Esophagus squamous epithelium (tissue), 5 donors: Measurements from ENCODE around the gene ATP6V1D. TPM values are rescaled to one million over a fixed set of nuclear protein-coding genes. Genes with fewer than 3 reads are reported as not detected.
"Not testable (repeated sequence)": the region's sequence is repeated elsewhere in the genome, so short reads cannot be mapped to it uniquely, and the experiment has no call there.

ENCODE experiments used
- DNase-seq: peaks from one replicate; lab custom pipeline; 2025; lab: John Stamatoyannopoulos, UW
- H3K27ac ChIP-seq, 4 donors: fragments of 200-600 bp; sonication (generic); one replicate each; pipeline ENCODE4 v1.5.1; 2016 to 2019; ENCODE audit warnings: mild to moderate bottlenecking in 1 of 4
- H3K27me3 ChIP-seq, 4 donors: fragments of 200-600 bp; sonication (generic); 1 replicate in 3 of 4; 2 replicates in 1 of 4; pipeline versions ENCODE4 v1.5.1 to v1.6.0; 2017 to 2021; ENCODE audit warnings: antibody characterized with exemption in 1 of 4
- H3K36me3 ChIP-seq, 3 donors: fragments of 200-600 bp; sonication (generic); one replicate each; pipeline ENCODE4 v1.5.1; 2016 to 2019
- H3K4me1 ChIP-seq, 3 donors: fragments of 200-600 bp; sonication (generic); one replicate each; pipeline ENCODE4 v1.5.1; 2017 to 2019
- H3K4me3 ChIP-seq, 4 donors: fragments of 200-600 bp; sonication (generic); 1 replicate in 3 of 4; 2 replicates in 1 of 4; pipeline ENCODE4 v1.5.1; 2016 to 2019; ENCODE audit warnings: mild to moderate bottlenecking in 2 of 4, moderate library complexity in 1 of 4
- H3K9me3 ChIP-seq, 3 donors: fragments of 200-600 bp; sonication (generic); one replicate each; pipeline ENCODE4 v1.5.1; 2016 to 2019
- CTCF ChIP-seq, 6 experiments: fragments of 450-650 bp in 4 of 6; fragments of 200-600 bp in 2 of 6; sonication (generic) in 2 of 6; IDR thresholded peaks; one replicate each; pipeline ENCODE4 v1.5.1; 2016 to 2019; ENCODE audit warnings: antibody characterized with exemption in 6 of 6, mild to moderate bottlenecking in 4 of 6, moderate library complexity in 4 of 6
- POLR2A ChIP-seq, 4 donors: fragments of 450-650 bp; IDR thresholded peaks; one replicate each; pipeline ENCODE4 v1.6.1; 2017; ENCODE audit warnings: antibody characterized with exemption in 4 of 4, mild to moderate bottlenecking in 4 of 4, moderate library complexity in 3 of 4
- WGBS, 2 donors: methylation state at CpG; one replicate each; pipeline ENCODE4 v1.1.5; 2018; 5-methylcytosine and 5-hydroxymethylcytosine counted together
- intact Hi-C: fragments of 100-400 bp; cut with DNase I; formaldehyde crosslinking; loops from one replicate; pipeline ENCODE4 v1.15.0; 2022
- total RNA-seq, 4 donors: library from RNA; depleted of rRNA; stranded (reverse); fragments of >200 nt; gene quantifications; one replicate each; pipeline ENCODE4 v1.1.0, GENCODE V29; 2016
- donor health status: DM: yes; HTN: yes; CAD: no.

The ATP6V1D gene
- total RNA-seq, 4 donors from 2014 or later, result 110 to 142 (median 129) TPM

- DNase-seq, result no peak
- H3K27me3 ChIP-seq, result no peaks in the 10 kb centered on the region
- H3K4me1 ChIP-seq, result peaks cover 0 to 38% (median 4%) of the 10 kb centered on the region in 3 donors
- H3K27ac ChIP-seq, result peak overlapping the region; percentile 50 to 85 (median 69)
- H3K4me3 ChIP-seq, result no peak overlapping the region
- H3K36me3 ChIP-seq, result peaks cover 7 to 95% (median 19%) of the 10 kb centered on the region in 3 donors
- 44 to 78% methylated on average over 4 of the region's 4 CpGs for WGBS, 2 donors
- no peaks in the 10 kb centered on the region for H3K9me3 ChIP-seq
- intact Hi-C loops, result no loop called here
- no peak for TF ChIP-seq CTCF (IDR thresholded peaks at IDR 0.05)
- no peak for TF ChIP-seq POLR2A (IDR thresholded peaks at IDR 0.05)
Measured at GRCh38 chr14:67343601-67344230, 15.9 kb downstream of the ATP6V1D start.

GRCh38 chr14:67341231-67341630 is 18.4 kb downstream of the ATP6V1D start:
- H3K9me3 ChIP-seq, H3K4me3 ChIP-seq, H3K27ac ChIP-seq, intact Hi-C loops, DNase-seq, H3K27me3 ChIP-seq: not testable (repeated sequence)
- Histone ChIP-seq H3K4me1 (peaks cover 0 to 31% (median 4%) of the 10 kb centered on the region in 3 donors), H3K36me3 (peaks cover 5 to 95% (median 7%) of the 10 kb centered on the region in 3 donors)
- no CpG with 5 or more reads among the region's 31 CpGs for WGBS, 2 donors

- peak in 1 of 6 experiments; percentile 39 for TF ChIP-seq CTCF (IDR thresholded peaks at IDR 0.05)
- TF ChIP-seq POLR2A (IDR thresholded peaks at IDR 0.05), result no peak
- Histone ChIP-seq H3K27ac (no peak overlapping the region), H3K36me3 (peaks cover 7 to 98% (median 8%) of the 10 kb centered on the region in 3 donors), H3K4me3 (no peak overlapping the region), H3K4me1 (no peaks in the 10 kb centered on the region), H3K9me3 (no peaks in the 10 kb centered on the region), H3K27me3 (no peaks in the 10 kb centered on the region)
- intact Hi-C loops, result no loop called here
- DNase-seq, result no peak
- 92 to 98% methylated on average over 2 of the region's 2 CpGs for WGBS, 2 donors
Measured at GRCh38 chr14:67335781-67336180, 23.8 kb downstream of the ATP6V1D start.

GRCh38 chr14:67332468-67332867 is 27.1 kb downstream of the ATP6V1D start:
- DNase-seq, result no peak
- Histone ChIP-seq H3K9me3 (no peaks in the 10 kb centered on the region), H3K36me3 (peaks cover 0 to 85% (median 8%) of the 10 kb centered on the region in 3 donors), H3K27ac (no peak overlapping the region), H3K27me3 (no peaks in the 10 kb centered on the region), H3K4me1 (no peaks in the 10 kb centered on the region), H3K4me3 (no peak overlapping the region)
- WGBS, 2 donors, result 94 to 95% methylated on average over 5 of the region's 5 CpGs
- intact Hi-C loops, result no loop called here
- TF ChIP-seq POLR2A (IDR thresholded peaks at IDR 0.05) (no peak), CTCF (IDR thresholded peaks at IDR 0.05) (no peak)

GRCh38 chr14:67331368-67332125 is 28.1 kb downstream of the ATP6V1D start:
- H3K9me3 ChIP-seq, result no peaks in the 10 kb centered on the region
- DNase-seq, result no peak
- no peak overlapping the region for H3K27ac ChIP-seq
- 89 to 91% methylated on average over 5 of the region's 5 CpGs for WGBS, 2 donors
- no peak for TF ChIP-seq POLR2A (IDR thresholded peaks at IDR 0.05)
- TF ChIP-seq CTCF (IDR thresholded peaks at IDR 0.05), result no peak
- H3K36me3 ChIP-seq, result peaks cover 0 to 85% (median 8%) of the 10 kb centered on the region in 3 donors
- intact Hi-C loops, result no loop called here
- no peaks in the 10 kb centered on the region for H3K27me3 ChIP-seq
- no peaks in the 10 kb centered on the region for H3K4me1 ChIP-seq
- H3K4me3 ChIP-seq, result no peak overlapping the region

GRCh38 chr14:67329666-67330065 is 29.9 kb downstream of the ATP6V1D start:
- 94 to 95% methylated on average over 4 of the region's 4 CpGs for WGBS, 2 donors
- H3K27ac ChIP-seq, result not testable (repeated sequence)

More at GRCh38 chr14:67329666-67330065, 29.9 kb downstream of the ATP6V1D start:
- H3K27me3 ChIP-seq, H3K4me3 ChIP-seq, DNase-seq, H3K9me3 ChIP-seq, H3K4me1 ChIP-seq, intact Hi-C loops: not testable (repeated sequence)
- H3K36me3 ChIP-seq, result peaks cover 0 to 83% (median 2%) of the 10 kb centered on the region in 3 donors
